22Rv1 (cell line): ENCODE measurements around the gene KLK6.

Experiments
- ZFX ChIP-seq: fragments of 450-650 bp; IDR thresholded peaks from 2 replicates; pipeline ENCODE4 v1.6.1; 2017; ENCODE audit warnings: antibody characterized with exemption, borderline replicate concordance
- TF ChIP-seq, protein P1 (sequence below): fragments of 450-650 bp; IDR thresholded peaks from 2 replicates; pipeline ENCODE4 v1.5.1; 2017; ENCODE audit warnings: mild to moderate bottlenecking

DNA sequence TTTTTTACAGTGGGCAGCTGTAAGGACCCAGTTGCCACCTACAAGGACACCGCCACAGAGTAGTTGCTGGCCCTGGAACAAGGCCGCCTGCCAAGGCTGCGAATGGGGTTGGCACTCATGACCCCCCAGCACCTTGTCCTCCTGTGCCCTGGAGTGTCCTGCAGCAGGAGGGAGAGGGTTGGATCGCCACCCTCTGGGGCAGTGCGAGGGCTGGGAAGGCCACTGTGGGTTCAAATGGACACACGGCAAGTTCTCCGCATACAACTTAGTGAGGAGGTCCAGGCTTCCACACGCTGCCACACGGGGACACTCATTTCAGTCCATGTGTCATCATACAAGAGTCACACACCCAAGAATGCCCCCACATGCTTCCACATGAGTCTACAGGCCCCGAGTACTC, 31.0 kb upstream of the KLK6 start:
- TF ChIP-seq, protein P1, sequence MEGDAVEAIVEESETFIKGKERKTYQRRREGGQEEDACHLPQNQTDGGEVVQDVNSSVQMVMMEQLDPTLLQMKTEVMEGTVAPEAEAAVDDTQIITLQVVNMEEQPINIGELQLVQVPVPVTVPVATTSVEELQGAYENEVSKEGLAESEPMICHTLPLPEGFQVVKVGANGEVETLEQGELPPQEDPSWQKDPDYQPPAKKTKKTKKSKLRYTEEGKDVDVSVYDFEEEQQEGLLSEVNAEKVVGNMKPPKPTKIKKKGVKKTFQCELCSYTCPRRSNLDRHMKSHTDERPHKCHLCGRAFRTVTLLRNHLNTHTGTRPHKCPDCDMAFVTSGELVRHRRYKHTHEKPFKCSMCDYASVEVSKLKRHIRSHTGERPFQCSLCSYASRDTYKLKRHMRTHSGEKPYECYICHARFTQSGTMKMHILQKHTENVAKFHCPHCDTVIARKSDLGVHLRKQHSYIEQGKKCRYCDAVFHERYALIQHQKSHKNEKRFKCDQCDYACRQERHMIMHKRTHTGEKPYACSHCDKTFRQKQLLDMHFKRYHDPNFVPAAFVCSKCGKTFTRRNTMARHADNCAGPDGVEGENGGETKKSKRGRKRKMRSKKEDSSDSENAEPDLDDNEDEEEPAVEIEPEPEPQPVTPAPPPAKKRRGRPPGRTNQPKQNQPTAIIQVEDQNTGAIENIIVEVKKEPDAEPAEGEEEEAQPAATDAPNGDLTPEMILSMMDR: no peak
- no peak for TF ChIP-seq ZFX
